ENCODE results near the gene OR2F1.
"Not testable (repeated sequence)": the region's sequence is repeated elsewhere in the genome, so short reads cannot be mapped to it uniquely, and the experiment has no call there.

OR2F1 gene

DNA sequence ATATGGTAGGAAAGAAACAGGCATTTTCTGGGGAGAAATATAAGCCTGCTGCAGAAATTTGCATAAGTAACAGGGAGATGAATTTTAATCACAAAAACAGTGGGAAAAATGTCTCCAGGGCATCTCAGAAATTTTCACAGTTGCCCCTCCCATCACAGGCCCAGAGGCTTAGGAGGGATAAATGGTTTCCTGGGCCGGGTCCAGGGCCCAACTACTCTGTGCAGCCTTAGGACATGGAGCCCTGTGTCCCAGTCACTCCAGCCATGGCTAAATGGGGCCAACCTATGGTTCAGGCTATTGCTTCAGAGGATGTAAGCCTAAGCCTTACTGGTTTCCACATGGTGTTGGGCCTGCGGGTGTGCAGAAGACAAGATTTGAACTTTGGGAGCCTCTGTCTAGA, 54.7 kb downstream of the OR2F1 start:
- DNase-seq (ENCODE audit: low spot score) = no peak

DNA sequence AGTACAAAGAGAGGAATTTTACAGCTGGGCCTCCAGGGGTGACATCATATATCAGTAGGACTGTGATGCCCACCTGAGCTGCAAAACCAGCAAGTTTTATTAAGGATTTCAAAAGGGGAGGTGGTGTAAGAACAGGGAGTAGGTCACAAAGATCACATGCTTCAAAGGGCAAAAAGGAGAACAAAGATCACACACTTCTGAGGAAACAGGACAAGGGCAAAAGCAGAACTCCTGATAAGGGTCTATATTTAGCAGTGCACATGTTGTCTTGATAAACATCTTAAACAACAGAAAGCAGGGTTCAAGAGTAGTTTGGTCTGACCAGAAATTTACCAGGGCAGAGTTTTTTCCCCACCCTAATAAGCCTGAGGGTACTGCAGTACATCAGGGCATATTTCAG, 55.4 kb downstream of the OR2F1 start:
- not testable (repeated sequence) for DNase-seq (ENCODE audit: low spot score)

DNA sequence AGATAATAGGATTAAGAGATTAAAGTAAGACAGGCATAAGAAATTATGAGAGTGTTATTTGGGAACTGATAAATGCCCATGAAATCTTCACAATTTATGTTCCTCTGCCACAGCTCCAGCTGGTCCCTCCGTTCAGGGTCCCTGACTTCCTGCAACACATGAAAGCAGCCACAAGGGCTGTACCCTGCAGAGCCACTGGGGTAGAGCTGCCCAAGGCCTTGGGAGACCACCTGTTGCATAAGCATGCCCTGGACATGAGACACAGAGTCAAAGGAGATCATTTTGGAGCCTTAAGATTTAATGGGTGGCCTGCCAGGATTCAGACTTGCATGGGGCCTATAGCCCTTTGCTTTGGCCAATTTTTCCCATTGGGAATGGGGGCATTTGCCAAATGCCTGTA, 56.2 kb downstream of the OR2F1 start:
- DNase-seq (ENCODE audit: low spot score) = not testable (repeated sequence)

DNA sequence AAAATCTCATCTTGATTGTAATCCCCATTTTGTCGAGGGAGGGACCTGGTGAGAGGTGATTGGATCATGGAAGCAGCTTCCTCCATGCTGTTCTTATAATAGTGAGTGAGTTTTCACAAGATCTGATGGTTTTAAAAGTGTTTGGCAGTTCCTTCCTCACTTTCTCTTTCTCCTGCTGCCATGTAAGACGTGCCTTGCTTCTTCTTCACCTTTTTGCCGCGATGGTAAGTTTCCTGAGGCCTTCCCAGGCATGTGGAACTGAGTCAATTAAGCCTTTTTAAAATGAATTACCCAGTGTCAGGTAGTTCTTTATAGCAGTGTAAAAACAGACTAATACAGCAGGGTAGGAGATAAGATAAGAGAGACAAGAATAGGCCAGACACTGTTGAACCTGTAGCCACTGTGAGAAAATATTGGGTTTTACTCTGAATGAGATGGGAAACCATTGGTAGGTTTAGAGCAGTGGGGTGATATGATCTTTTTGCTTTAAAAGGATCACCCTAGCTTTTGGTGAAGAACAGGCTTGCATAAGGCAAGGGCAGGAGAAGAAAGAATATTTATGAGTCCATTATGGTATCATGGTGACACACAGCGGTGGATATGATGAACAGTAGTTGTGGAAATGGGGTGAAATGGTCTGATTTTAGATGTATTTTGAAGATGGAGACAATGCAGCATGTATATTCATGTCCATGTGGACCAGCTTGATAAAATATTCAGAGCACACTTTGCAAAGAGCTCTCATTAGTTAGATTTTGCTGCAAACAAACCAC, 57.0 kb downstream of the OR2F1 start:
- no peak for DNase-seq (ENCODE audit: low spot score)

Data from germinal center (tissue), 1 donor.